K562 (cell line): Measurements from ENCODE around the gene MCM7. TPM values are rescaled to one million over a fixed set of nuclear protein-coding genes. Genes with fewer than 3 reads are reported as not detected.
A peak's percentile ranks its signal among the peaks of the same experiment; 100 is the strongest.

ENCODE experiments used
- CBFB ChIP-seq: sonication (generic); formaldehyde crosslinking; IDR thresholded peaks from 2 replicates; pipeline ENCODE4 v1.4.0; 2020; ENCODE audit warnings: mild to moderate bottlenecking, missing genetic modification reagents
- KDM5B ChIP-seq: fragments of 200-600 bp; sonication (generic); IDR thresholded peaks from 2 replicates; pipeline ENCODE4 v1.6.1; 2012; ENCODE audit warnings: low read depth, mild to moderate bottlenecking, moderate library complexity, low read length, control low read depth, inconsistent platforms; ENCODE audit not compliant: insufficient replicate concordance
- NR1H2 ChIP-seq: sonication (generic); formaldehyde crosslinking; IDR thresholded peaks from 2 replicates; pipeline ENCODE4 v1.4.0; 2020; ENCODE audit warnings: mild to moderate bottlenecking, missing genetic modification reagents
- PML ChIP-seq: IDR thresholded peaks from 2 replicates; pipeline ENCODE4 v1.6.1; 2012; ENCODE audit warnings: low read length, inconsistent platforms
- SRSF1 ChIP-seq: fragments of 200-400 bp; formaldehyde crosslinking; IDR thresholded peaks from 2 replicates; pipeline ENCODE4 v1.6.1; 2017; ENCODE audit warnings: mild to moderate bottlenecking, low read depth, low read length, moderate library complexity
- SRSF7 ChIP-seq: fragments of 200-400 bp; formaldehyde crosslinking; optimal IDR thresholded peaks from 2 replicates; pipeline ENCODE3; 2017; ENCODE audit warnings: mild to moderate bottlenecking, low read depth, low read length
- TCFL5 ChIP-seq: fragments of 250-450 bp; sonication (Bioruptor Pico); conservative IDR thresholded peaks from 2 replicates; pipeline ENCODE4 v1.6.1; 2021; ENCODE audit warnings: mild to moderate bottlenecking, moderate library complexity, matching md5 sums
- ZNF165 ChIP-seq: fragments of 250-450 bp; sonication (Bioruptor Pico); IDR thresholded peaks from 2 replicates; pipeline ENCODE4 v1.4.0; 2020; ENCODE audit warnings: borderline replicate concordance
- ZNF239 ChIP-seq: fragments of 250-450 bp; sonication (Bioruptor Pico); IDR thresholded peaks from 2 replicates; pipeline ENCODE4 v1.4.0; 2020; ENCODE audit warnings: mild to moderate bottlenecking
- ZNF253 ChIP-seq: fragments of 250-450 bp; sonication (Bioruptor Pico); conservative IDR thresholded peaks from 2 replicates; pipeline ENCODE4 v1.6.1; 2021; ENCODE audit warnings: mild to moderate bottlenecking
- ZNF354B ChIP-seq: fragments of 250-450 bp; sonication (Bioruptor Pico); IDR thresholded peaks from 2 replicates; pipeline ENCODE4 v1.4.0; 2020
- ZNF644 ChIP-seq: fragments of 200-800 bp; sonication (Bioruptor generic); IDR thresholded peaks from 2 replicates; pipeline ENCODE4 v1.6.1; 2016; ENCODE audit warnings: low read depth, missing genetic modification characterization, missing compliant biosample characterization
- ZNF668 ChIP-seq: fragments of 250-450 bp; sonication (Bioruptor Pico); IDR thresholded peaks from 2 replicates; pipeline ENCODE4 v1.8.0; 2022; ENCODE audit warnings: mild to moderate bottlenecking, inconsistent platforms
- ZNF830 ChIP-seq: fragments of 250-450 bp; sonication (Bioruptor Pico); IDR thresholded peaks from 2 replicates; pipeline ENCODE4 v1.5.0; 2021; ENCODE audit warnings: mild to moderate bottlenecking
- polyA plus RNA-seq, 8 experiments: library from polyadenylated mRNA; depleted of rRNA in 4 of 8; stranded (reverse) in 5 of 8; unstranded in 3 of 8; fragments of >200 nt; fragmentation: Nextera tagmentation in 2 of 8; fragmentation: Illumina TruSeq in 1 of 8; extraction: Ambion mirVana in 2 of 8; extraction: Trizol in 1 of 8; gene quantifications; 2 replicates each; pipeline versions ENCODE4 v1.2.1 to v1.2.3, GENCODE V29; 2011 to 2014; ENCODE audit warnings: inconsistent platforms in 1 of 8, missing spikeins in 1 of 8
- total RNA-seq, 7 experiments: library from RNA; depleted of rRNA in 6 of 7; stranded (reverse); fragments of >200 nt in 6 of 7; fragmentation: Illumina TruSeq in 2 of 7; extraction: Trizol in 2 of 7; gene quantifications; 2 replicates each; pipeline versions ENCODE4 v1.2.1 to v1.2.3, GENCODE V29; 2011 to 2021; ENCODE audit warnings: low replicate concordance in 1 of 7
- TF ChIP-seq, protein P1 (sequence below): IDR thresholded peaks from 2 replicates; pipeline ENCODE4 v1.6.1; 2011; ENCODE audit warnings: borderline replicate concordance, low read depth, mild to moderate bottlenecking, moderate library complexity, low read length; ENCODE audit not compliant: insufficient read depth, poor library complexity, severe bottlenecking
- TF ChIP-seq, protein P2 (sequence below): sonication (generic); formaldehyde crosslinking; IDR thresholded peaks from 2 replicates; pipeline ENCODE4 v1.8.1; 2023; ENCODE audit warnings: mild to moderate bottlenecking, missing genetic modification reagents

The MCM7 gene
- total and polyA plus RNA-seq, 9 of the 15 experiments (the other 6 are each of a cell fraction or from before 2014, with no cell fraction given): 329 to 856 (median 437) TPM

DNA sequence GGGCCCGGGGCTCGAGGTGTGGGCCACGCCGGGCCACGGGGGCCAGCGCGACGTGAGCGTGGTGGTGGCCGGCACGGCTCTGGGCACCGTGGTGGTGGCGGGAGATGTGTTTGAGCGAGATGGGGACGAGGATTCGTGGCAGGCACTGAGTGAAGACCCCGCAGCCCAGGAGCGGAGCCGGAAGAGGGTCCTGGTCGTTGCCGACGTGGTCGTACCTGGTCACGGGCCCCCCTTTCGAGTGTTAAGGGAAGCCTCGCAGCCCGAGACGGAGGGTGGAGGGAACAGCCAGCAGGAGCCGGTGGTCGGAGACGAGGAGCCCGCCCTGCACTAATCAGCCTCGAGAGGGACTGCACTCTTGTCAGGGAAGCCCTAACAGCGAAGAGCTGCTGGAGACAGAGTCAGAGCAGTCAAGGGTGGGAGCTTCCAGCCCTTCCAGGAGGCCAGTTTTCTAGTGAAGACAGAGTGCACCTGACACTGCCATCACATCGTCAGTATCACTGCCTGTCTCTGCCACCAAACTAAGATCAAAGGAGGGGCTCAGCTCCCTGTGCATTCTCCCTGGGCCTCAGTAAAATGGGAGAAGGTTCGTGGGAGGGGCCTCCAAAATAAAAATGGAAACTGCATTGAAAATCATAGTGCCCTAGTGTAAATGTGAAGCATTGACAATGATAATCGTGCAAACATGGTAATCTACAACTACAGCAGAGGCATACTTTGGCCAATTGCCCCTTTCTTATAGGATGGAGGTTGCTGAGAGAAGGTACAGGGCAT lies 26.9 kb upstream of the MCM7 start (continued):
- TF ChIP-seq TCFL5 (CRISPR knock-in tag) (no peak), NR1H2 (CRISPR knock-in tag) (0 out of 2 replicates have a peak, but pooled peaks have one; percentile 55), SRSF1 (no peak), ZNF253 (CRISPR knock-in tag) (no peak), ZNF830 (CRISPR knock-in tag) (no peak), PML (no peak), ZNF644 (no peak), ZNF668 (CRISPR knock-in tag) (no peak), ZNF165 (CRISPR knock-in tag) (no peak), ZNF354B (CRISPR knock-in tag) (no peak), CBFB (CRISPR knock-in tag) (0 out of 2 replicates have a peak, but pooled peaks have one; percentile 43), KDM5B (no peak), SRSF7 (peak; percentile 19), ZNF239 (CRISPR knock-in tag) (no peak)
- TF ChIP-seq, protein P1, sequence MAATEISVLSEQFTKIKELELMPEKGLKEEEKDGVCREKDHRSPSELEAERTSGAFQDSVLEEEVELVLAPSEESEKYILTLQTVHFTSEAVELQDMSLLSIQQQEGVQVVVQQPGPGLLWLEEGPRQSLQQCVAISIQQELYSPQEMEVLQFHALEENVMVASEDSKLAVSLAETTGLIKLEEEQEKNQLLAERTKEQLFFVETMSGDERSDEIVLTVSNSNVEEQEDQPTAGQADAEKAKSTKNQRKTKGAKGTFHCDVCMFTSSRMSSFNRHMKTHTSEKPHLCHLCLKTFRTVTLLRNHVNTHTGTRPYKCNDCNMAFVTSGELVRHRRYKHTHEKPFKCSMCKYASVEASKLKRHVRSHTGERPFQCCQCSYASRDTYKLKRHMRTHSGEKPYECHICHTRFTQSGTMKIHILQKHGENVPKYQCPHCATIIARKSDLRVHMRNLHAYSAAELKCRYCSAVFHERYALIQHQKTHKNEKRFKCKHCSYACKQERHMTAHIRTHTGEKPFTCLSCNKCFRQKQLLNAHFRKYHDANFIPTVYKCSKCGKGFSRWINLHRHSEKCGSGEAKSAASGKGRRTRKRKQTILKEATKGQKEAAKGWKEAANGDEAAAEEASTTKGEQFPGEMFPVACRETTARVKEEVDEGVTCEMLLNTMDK: no peak
- TF ChIP-seq, protein P2, sequence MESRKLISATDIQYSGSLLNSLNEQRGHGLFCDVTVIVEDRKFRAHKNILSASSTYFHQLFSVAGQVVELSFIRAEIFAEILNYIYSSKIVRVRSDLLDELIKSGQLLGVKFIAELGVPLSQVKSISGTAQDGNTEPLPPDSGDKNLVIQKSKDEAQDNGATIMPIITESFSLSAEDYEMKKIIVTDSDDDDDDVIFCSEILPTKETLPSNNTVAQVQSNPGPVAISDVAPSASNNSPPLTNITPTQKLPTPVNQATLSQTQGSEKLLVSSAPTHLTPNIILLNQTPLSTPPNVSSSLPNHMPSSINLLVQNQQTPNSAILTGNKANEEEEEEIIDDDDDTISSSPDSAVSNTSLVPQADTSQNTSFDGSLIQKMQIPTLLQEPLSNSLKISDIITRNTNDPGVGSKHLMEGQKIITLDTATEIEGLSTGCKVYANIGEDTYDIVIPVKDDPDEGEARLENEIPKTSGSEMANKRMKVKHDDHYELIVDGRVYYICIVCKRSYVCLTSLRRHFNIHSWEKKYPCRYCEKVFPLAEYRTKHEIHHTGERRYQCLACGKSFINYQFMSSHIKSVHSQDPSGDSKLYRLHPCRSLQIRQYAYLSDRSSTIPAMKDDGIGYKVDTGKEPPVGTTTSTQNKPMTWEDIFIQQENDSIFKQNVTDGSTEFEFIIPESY: peak; percentile 33; the same call in 1 of the 2 replicates
